GM21825 (cell line): ENCODE results near the gene RFNG.
A peak's percentile ranks its signal among the peaks of the same experiment; 100 is the strongest.

Source experiments
- ATAC-seq: cut with Tn5 transposase; IDR thresholded peaks from one replicate; pipeline ENCODE4 v1.9.1; 2021; ENCODE audit warnings: mild to moderate bottlenecking, moderate library complexity; ENCODE audit not compliant: unreplicated experiment

RFNG gene

GRCh38 chr17:82029990-82030469, 21.6 kb downstream of the RFNG start:
- no peak for ATAC-seq

GRCh38 chr17:82029391-82029790, 22.2 kb downstream of the RFNG start:
- no peak for ATAC-seq

GRCh38 chr17:82028966-82029365, 22.6 kb downstream of the RFNG start:
- ATAC-seq = no peak

GRCh38 chr17:82028246-82028645, 23.4 kb downstream of the RFNG start:
- no peak for ATAC-seq

GRCh38 chr17:82025401-82026107, 26.1 kb downstream of the RFNG start:
- no peak for ATAC-seq

GRCh38 chr17:82024859-82025258, 26.8 kb downstream of the RFNG start:
- ATAC-seq = no peak

- no peak for ATAC-seq
Measured at GRCh38 chr17:82023447-82024241, 28.0 kb downstream of the RFNG start.

GRCh38 chr17:82022981-82023446, 28.6 kb downstream of the RFNG start, which contains the start of gene LRRC45:
LRRC45 (plus strand) TSS chr17:82023305; CDS start chr17:82023644, 339 bp downstream.
- ATAC-seq = peak; percentile 79

DNA sequence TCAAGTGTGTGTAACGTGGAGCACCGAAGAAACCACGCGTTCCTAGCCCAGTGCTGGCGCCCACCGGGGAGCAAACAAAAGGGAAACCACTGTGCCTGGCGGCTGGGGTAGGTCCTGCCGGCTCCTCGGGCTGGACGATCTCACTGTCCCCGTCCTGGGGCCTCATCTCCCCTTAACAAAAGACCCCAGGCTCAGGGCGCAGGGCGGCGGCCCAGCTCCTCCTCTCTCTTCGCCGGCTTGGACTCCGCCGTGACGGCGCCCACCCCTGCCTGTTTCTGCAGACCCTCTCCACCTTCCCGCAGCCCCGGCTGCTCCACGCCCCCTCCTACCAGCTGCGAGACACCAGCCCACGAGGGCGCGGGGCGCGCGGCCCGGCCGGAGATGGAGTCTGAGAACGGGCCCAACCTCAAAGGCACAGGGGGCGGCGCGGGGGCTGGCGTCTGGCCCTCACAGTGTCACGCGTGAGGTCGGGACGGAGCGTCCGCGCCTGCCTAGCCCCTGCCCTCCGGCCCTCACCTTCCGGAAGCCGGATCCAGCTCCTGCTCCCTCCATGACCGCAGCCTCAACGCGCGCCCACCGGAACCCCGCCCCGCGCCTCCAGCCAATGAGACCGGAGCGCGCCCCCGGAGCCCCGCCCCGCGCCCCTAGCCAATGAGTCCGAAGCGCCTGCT, 29.2 kb downstream of the RFNG start, which contains the start of gene CENPX:
CENPX (minus strand) TSS at position 569 of the 671 bp plus-strand sequence; CDS start at position 552, 17 bp downstream.
- ATAC-seq = no peak

- no peak for ATAC-seq
Measured at GRCh38 chr17:82021900-82022309, 29.7 kb downstream of the RFNG start.

DNA sequence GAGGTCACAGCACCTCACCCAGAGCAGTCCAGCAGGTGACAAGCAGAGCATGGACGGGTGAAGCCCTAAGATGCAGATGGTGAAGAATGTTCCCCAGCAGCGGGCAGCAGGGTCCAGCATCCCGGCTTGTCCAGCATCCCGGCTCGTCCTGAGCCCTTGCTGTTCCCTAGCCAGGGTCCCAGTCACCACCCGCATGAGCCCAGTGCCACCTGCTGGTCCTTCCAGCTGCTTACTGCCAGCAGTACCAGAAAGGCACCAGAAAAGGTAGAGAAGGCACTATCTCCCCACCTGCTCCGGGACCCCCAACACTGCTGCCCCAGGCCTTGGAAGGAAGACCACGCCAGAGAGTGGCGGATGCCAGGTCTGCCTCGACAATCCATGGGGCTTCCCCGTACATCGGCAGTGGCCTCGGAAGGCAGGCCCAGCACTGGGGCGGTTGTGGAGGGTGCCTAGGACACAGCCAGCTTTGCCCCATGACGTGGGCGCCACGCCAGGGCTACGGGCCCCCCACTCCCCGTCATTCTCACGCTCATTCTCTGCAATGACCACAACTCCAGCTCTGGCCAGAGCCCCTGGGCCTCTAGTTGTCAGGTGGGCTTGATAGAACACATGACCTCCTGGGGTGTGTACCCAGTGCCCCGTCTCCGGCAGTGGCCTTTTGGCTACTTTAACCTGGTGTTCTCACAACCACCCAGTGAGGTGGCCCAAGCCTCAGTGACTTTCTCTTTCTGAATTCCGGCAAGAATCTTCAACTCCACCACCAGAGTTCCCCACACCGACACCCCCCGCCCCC, 30.3 kb downstream of the RFNG start:
- no peak for ATAC-seq

GRCh38 chr17:82020572-82021106, 31.0 kb downstream of the RFNG start:
- ATAC-seq = no peak

GRCh38 chr17:82019690-82020571, 31.7 kb downstream of the RFNG start:
- ATAC-seq = no peak

DNA sequence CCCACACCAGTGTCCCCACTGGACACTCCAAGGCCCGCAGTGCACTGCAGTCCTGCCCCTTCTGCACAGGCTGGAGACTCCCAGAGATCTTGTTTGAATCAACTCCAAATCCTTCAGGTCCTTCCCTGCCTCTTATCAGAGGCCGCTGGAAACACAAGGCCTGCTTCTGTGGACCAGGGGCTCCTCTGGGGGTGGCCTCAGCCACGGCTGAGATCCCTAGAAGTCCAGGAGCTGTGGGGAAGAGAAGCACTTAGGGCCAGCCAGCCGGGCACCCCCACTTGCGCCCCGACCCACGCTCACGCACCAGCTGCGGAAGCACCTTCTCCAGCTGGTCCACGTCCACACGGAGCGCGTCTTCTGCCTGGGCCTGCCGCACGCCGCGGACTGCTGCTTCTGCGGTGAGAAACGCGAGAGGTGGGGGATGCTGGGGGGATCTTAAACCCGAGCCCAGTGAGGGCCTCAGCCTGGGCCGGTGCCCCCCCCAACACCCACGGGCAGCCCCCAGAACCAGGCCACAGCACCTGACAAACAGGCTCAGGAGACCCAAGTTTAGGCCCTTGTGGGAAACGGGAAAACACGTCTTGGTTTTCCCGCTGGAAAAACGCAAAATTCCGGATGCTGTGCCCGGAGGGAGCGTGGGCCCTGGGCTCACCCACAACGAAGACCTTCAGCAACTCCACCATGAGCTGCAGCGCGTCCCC, 32.5 kb downstream of the RFNG start:
- no peak for ATAC-seq

DNA sequence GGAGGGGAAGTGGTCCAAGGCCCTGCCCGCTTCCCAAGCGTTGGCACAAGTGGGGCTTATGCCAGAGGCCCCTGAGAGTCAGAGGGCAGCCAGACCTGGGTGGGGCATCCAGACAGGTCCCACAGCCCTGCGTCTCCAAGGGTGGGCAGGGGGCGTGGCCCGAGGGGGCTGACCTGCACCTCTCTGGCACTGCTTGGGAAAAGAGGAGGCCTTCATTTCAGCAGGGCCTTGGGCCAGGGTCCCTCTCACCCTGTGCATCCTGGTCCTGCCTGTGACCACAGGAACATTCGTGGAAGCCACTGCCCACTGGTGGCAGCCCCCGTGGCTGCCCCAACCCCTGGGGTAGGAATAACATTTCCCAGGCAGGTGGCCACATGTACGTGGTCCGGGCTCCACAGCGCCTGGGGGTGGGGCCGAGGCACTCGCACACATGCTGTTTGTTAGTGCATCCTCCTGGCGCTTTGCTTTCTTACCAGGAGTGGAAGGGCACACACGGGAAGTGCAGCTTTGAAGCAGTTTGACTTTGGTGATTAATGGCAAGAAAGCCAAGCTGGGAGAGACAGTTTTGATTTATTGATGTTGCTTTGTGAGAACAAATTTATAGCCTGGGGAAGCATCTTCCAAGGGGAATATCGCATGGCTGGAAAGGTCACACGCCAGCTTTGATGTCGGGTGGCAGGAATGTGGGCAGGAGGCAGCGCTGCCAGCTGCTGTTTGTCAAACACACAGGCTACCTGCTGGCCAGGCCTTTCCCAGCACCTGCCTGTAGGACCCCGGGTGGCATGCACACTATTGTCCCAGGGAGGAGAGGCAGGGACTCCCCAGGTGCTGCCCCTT, 33.2 kb downstream of the RFNG start:
- no peak for ATAC-seq

GRCh38 chr17:82017612-82018151, 33.9 kb downstream of the RFNG start:
- no peak for ATAC-seq

DNA sequence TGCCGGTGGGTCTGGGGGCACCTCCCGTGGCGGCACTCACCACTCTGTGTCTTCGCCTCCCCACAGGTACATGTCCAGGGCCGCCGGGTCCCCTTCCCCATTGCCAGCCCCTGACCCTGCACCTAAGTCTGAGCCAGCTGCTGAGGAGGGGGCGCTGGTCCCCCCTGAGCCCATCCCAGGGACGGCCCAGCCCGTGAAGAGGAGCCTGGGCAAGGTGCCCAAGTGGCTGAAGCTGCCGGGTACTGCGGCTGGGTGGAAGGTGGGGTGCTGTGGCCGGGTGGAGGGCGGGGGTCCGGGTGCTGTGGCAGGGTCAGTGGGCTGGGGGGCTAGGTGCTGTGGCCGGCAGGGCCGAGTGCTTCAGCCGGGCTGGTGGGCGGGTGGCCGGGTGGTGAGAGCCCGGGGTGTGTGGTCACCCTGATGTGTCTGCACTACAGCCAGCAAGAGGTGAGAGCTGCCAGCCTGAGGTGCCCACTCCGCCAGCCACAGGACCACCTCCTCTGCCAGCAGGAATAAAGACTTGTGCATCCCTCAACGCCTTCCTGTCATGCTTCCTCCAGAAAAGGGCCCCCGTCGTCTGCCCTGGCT, 34.6 kb downstream of the RFNG start:
- no peak for ATAC-seq
